Natural killer cell treated with Interleukin-12 subunit alpha and Interleukin-12 subunit beta and Interleukin-15 and Interleukin-18, amount 100 ng/mL, for 72 hours (primary cell): ENCODE measurements around the gene ZSCAN21. TPM values are rescaled to one million over a fixed set of nuclear protein-coding genes. Genes with fewer than 3 reads are reported as not detected.

ENCODE experiments used
- ATAC-seq, 2 donors: fragments of 150-1000 bp; cut with Tn5 transposase in 1 of 2; sonication (Bioruptor Pico), chemical (Tn5 transposase) in 1 of 2; 2 replicates each; pipeline ENCODE4 v1.10.0; 2021
- DNase-seq: peaks from one replicate; pipeline ENCODE4 v3.0.0; 2022; ENCODE audit warnings: low spot score
- H3K27ac Mint-ChIP-seq, 2 donors: 1 replicate in 1 of 2; 2 replicates in 1 of 2; pipeline ENCODE4 v1.8.0; 2022; ENCODE audit warnings: mixed read lengths in 2 of 2, mild to moderate bottlenecking in 1 of 2, moderate library complexity in 1 of 2
- H3K27me3 Mint-ChIP-seq, 2 donors: 1 replicate in 1 of 2; 2 replicates in 1 of 2; pipeline ENCODE4 v1.8.0; 2022; ENCODE audit warnings: mixed read lengths in 2 of 2
- H3K36me3 Mint-ChIP-seq: one replicate; pipeline ENCODE4 v1.8.0; 2022; ENCODE audit warnings: mixed read lengths
- H3K4me1 Mint-ChIP-seq, 2 donors: 1 replicate in 1 of 2; 2 replicates in 1 of 2; pipeline ENCODE4 v1.8.0; 2022; ENCODE audit warnings: low read depth in 2 of 2, mixed read lengths in 2 of 2, mild to moderate bottlenecking in 1 of 2
- H3K4me3 Mint-ChIP-seq: one replicate; pipeline ENCODE4 v1.8.0; 2022; ENCODE audit warnings: mixed read lengths
- H3K9me3 Mint-ChIP-seq: 2 replicates; pipeline ENCODE4 v1.8.0; 2022; ENCODE audit warnings: mixed read lengths
- total RNA-seq, 2 donors: library from RNA; stranded (reverse); gene quantifications; one replicate each; pipeline ENCODE4 v1.2.3, GENCODE V29; 2022

Gene ZSCAN21
- total RNA-seq, 2 donors from 2014 or later = 8.7 to 11.0 TPM

DNA sequence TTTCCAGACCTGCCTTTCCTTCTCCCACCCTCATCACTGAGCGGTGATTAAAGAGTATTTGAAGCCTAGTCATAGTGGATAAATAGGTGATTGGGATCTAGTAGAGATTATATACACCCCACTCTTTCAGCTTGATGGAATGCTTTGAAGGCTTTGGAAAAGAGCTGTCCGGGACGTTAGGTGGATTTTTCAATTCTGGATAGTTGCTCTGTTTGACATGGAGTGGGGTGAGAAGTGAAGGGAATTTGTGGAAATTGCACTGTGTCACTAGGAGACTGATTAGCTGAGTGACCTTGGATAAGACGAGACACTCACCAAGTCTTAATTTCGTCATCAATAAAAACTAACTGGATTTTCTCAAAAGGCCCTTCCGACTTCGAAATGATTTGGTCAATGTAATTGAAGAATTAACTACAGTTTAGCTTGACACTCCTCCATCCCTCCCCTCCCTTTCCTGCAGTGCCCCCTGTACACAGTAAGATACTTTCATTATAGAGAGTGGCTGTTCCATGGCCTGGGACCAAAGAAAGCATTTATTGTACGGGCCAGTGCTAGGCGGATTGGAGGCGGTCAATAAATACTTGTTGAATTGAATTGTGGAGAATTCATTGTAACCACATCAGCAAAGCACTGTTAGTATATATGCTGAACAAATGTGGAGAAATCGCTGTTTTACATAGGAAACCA lies 33.2 kb upstream of the ZSCAN21 start:
- Mint-ChIP-seq H3K4me1 (peaks cover 33 to 35% of the 10 kb centered on the region in 2 donors), H3K9me3 (no peaks in the 10 kb centered on the region), H3K27me3 (peaks cover 3% of the 10 kb centered on the region in 2 donors), H3K36me3 (peaks cover 12% of the 10 kb centered on the region), H3K27ac (peak overlapping the region; percentile 92 to 96), H3K4me3 (peak overlapping the region; percentile 97)
- ATAC-seq = no peak
- no peak for DNase-seq

DNA sequence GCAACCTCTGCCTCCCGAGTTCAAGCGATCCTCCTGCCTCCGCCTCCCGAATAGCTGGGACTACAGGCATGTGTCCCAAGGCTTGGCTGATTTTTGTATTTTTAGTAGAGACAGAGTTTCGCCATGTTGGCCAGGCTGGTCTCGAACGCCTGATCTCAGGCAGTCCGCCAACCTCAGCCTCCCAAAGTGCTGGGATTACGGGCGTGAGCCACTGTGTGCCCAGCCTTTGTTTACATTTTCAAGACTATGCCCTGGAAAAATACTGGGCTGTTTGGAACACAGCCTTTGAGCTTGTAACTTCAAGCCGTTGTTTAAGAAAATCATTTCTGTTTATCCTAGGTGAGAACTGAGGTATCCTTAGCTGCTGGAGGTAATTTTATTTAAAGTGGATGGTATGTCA lies 32.3 kb upstream of the ZSCAN21 start:
- H3K27ac Mint-ChIP-seq = peak overlapping the region in 1 of 2 donors; percentile 34
- no peaks in the 10 kb centered on the region for H3K9me3 Mint-ChIP-seq
- H3K4me3 Mint-ChIP-seq = peak overlapping the region; percentile 43
- no peaks in the 10 kb centered on the region for H3K27me3 Mint-ChIP-seq
- H3K36me3 Mint-ChIP-seq = peaks cover 12% of the 10 kb centered on the region
- peaks cover 38 to 39% of the 10 kb centered on the region in 2 donors for H3K4me1 Mint-ChIP-seq
- ATAC-seq (no peak), DNase-seq (no peak)

DNA sequence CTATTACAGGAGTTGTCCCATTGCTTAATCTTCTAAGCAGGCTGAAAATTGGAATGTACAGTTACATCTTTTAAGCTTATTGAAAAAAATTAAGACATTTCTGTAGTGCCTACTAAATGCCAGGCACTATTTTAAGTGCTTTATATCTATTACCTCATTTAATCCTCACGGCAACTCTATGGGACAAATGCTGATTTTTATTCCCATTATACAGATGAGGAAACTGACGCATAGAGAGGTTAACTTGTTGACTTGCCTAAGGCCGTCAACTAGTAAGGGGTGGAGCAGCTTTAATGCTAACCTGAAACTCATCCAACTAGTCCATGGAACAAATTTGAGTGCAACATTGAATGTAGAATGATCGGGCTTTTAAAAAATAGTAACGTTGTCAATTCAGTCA lies 31.7 kb upstream of the ZSCAN21 start:
- Mint-ChIP-seq H3K27ac (peak overlapping the region; percentile 34 to 77), H3K27me3 (no peaks in the 10 kb centered on the region), H3K9me3 (no peaks in the 10 kb centered on the region), H3K4me1 (peaks cover 39 to 40% of the 10 kb centered on the region in 2 donors), H3K4me3 (peak overlapping the region; percentile 43), H3K36me3 (peaks cover 12% of the 10 kb centered on the region)
- no peak for ATAC-seq
- DNase-seq = no peak

DNA sequence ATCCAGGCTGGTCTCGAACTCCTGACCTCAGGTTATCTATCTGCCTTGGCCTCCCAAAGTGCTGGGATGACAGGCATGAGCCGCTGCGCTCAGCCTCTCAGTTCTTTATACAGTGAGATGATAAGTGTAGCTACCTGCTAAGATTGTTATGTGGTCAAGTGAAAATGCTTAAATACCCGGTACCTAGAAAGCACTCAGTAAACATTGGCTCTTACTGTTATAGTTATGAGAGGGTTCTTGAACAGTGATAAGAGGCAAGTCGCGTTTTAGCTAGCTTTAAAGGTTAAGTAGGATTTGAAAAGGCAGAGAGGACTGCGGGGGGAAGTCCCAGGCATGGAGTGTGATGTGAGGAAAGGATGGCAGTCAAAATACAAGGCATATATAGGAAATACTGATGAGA lies 29.7 kb upstream of the ZSCAN21 start:
- DNase-seq = no peak
- H3K9me3 Mint-ChIP-seq = no peaks in the 10 kb centered on the region
- H3K4me3 Mint-ChIP-seq = peak overlapping the region; percentile 65
- peaks cover 38 to 44% of the 10 kb centered on the region in 2 donors for H3K4me1 Mint-ChIP-seq
- peaks cover 16% of the 10 kb centered on the region for H3K36me3 Mint-ChIP-seq
- H3K27ac Mint-ChIP-seq = peak overlapping the region; percentile 76 to 77
- no peak for ATAC-seq
- no peaks in the 10 kb centered on the region for H3K27me3 Mint-ChIP-seq

DNA sequence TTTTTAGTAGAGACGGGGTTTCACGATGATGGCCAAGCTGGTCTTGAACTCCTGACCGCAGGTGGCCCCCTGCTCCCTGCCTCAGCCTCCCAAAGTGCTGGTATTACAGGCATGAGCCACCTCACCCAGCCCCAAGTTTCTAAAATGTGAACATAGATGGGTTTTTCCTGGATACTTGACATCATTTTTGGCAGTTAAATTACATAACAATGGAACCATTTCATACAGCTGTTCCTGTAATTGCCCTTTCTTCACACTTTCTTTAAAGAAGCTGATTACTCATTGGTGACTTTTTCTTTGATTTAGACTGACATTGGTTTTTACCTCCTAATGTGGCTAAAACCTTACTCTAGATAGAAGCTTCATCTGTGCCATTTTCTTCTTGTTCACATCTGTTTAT lies 28.3 kb upstream of the ZSCAN21 start:
- Mint-ChIP-seq H3K27ac (peak overlapping the region; percentile 76 to 77), H3K27me3 (no peaks in the 10 kb centered on the region), H3K4me1 (peaks cover 29 to 41% of the 10 kb centered on the region in 2 donors), H3K9me3 (no peaks in the 10 kb centered on the region), H3K36me3 (peaks cover 13% of the 10 kb centered on the region), H3K4me3 (peak overlapping the region; percentile 58)
- ATAC-seq (peak; percentile 59 to 80), DNase-seq (no peak)

DNA sequence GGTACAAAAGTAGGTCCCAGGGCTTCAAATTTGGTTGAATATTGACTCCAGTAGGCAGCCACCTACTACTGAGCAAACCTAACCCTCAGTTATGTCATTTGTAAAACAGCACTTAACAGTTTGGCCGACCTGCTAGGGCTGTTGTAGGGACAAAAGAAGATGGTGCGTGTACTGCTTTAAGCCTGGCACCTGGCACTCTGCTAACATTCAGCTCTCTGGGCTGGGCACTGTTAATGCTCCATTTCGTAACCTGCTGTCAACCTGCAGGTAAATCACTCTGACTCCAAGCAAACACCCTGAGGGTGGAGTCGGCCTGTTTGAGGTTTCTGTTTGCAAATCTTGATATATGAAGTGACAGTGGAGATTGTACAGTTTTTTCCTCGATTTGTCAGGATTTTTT lies 27.0 kb upstream of the ZSCAN21 start:
- Mint-ChIP-seq H3K27ac (peak overlapping the region; percentile 76 to 77), H3K4me1 (peaks cover 19 to 33% of the 10 kb centered on the region in 2 donors), H3K4me3 (peak overlapping the region; percentile 30), H3K36me3 (peaks cover 8% of the 10 kb centered on the region), H3K9me3 (no peaks in the 10 kb centered on the region), H3K27me3 (no peaks in the 10 kb centered on the region)
- ATAC-seq (no peak), DNase-seq (no peak)

DNA sequence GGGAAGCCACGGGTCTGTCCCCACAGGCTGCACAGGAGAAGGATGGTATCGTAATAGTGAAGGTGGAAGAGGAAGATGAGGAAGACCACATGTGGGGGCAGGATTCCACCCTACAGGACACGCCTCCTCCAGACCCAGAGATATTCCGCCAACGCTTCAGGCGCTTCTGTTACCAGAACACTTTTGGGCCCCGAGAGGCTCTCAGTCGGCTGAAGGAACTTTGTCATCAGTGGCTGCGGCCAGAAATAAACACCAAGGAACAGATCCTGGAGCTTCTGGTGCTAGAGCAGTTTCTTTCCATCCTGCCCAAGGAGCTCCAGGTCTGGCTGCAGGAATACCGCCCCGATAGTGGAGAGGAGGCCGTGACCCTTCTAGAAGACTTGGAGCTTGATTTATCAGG lies 26.0 kb upstream of the ZSCAN21 start:
- ATAC-seq (no peak), DNase-seq (no peak)
- Mint-ChIP-seq H3K4me3 (peak overlapping the region; percentile 20), H3K4me1 (peaks cover 13 to 28% of the 10 kb centered on the region in 2 donors), H3K9me3 (no peaks in the 10 kb centered on the region), H3K27ac (peak overlapping the region; percentile 76 to 77), H3K27me3 (no peaks in the 10 kb centered on the region), H3K36me3 (peaks cover 4% of the 10 kb centered on the region)

DNA sequence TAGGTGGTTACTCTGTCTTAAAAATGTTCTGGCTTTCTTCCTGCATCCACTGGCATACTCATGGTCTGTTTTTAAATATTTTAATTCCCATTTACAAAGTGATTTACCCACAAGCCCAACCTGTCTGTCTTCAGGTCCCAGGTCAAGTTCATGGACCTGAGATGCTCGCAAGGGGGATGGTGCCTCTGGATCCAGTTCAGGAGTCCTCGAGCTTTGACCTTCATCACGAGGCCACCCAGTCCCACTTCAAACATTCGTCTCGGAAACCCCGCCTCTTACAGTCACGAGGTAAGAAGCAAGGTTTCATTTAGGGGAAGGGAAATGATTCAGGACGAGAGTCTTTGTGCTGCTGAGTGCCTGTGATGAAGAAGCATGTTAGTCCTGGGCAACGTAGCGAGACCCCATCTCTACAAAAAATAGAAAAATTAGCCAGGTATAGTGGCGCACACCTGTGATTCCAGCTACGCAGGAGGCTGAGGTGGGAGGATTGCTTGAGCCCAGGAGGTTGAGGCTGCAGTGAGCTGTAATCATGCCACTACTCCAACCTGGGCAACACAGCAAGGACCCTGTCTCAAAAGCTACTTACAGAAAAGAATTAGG lies 25.5 kb upstream of the ZSCAN21 start:
- ATAC-seq (no peak), DNase-seq (no peak)
- no peaks in the 10 kb centered on the region for H3K9me3 Mint-ChIP-seq
- H3K4me1 Mint-ChIP-seq = peaks cover 13 to 25% of the 10 kb centered on the region in 2 donors
- peak overlapping the region; percentile 76 to 77 for H3K27ac Mint-ChIP-seq
- H3K36me3 Mint-ChIP-seq = peaks cover 4% of the 10 kb centered on the region
- H3K4me3 Mint-ChIP-seq = peak overlapping the region; percentile 22
- no peaks in the 10 kb centered on the region for H3K27me3 Mint-ChIP-seq

DNA sequence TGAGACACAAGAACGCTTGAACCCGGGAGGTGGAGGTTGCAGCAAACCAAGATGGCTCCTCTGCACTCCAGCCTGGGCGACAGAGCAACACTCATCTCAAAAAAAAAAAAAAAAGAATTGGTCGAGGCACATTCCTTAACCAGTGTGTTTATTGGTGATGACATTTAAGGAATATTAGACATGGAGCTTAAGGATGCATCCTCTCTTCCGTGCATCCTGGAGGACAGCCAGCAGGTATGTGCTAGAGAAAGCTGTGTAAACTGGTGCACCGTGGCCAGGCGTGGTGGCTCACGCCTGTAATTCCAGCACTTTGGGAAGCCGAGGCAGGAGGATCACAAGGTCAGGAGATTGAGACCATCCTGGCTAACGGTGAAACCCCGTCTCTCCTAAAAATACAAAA lies 22.4 kb upstream of the ZSCAN21 start:
- H3K27ac Mint-ChIP-seq = no peak overlapping the region
- no peak overlapping the region for H3K4me3 Mint-ChIP-seq
- no peaks in the 10 kb centered on the region for H3K9me3 Mint-ChIP-seq
- H3K27me3 Mint-ChIP-seq = no peaks in the 10 kb centered on the region
- H3K36me3 Mint-ChIP-seq = peaks cover 10% of the 10 kb centered on the region
- no peak for ATAC-seq
- H3K4me1 Mint-ChIP-seq = peaks cover 0 to 16% of the 10 kb centered on the region in 2 donors
- DNase-seq = no peak

DNA sequence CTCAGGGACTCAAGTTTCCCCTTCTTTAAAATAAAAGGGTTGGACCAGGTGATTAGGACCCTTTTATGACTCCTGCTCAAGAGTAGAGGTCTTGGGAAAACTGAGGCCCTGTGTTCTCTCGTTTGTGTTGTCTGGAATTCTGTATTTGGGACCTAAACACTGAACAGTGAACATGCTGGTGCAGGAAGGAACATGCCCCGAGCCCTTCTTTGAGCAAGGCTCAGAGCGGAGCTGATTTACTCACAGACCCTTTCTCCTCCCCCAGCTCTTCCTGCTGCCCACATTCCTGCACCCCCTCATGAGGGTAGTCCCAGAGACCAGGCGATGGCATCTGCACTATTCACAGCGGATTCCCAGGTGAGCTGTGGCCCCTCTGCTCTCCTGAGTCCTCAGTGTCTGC lies 20.0 kb upstream of the ZSCAN21 start:
- Mint-ChIP-seq H3K9me3 (no peaks in the 10 kb centered on the region), H3K4me3 (no peak overlapping the region), H3K27me3 (no peaks in the 10 kb centered on the region), H3K4me1 (peaks cover 0 to 10% of the 10 kb centered on the region in 2 donors), H3K27ac (peak overlapping the region in 1 of 2 donors; percentile 34), H3K36me3 (peaks cover 17% of the 10 kb centered on the region)
- ATAC-seq (no peak), DNase-seq (no peak)

DNA sequence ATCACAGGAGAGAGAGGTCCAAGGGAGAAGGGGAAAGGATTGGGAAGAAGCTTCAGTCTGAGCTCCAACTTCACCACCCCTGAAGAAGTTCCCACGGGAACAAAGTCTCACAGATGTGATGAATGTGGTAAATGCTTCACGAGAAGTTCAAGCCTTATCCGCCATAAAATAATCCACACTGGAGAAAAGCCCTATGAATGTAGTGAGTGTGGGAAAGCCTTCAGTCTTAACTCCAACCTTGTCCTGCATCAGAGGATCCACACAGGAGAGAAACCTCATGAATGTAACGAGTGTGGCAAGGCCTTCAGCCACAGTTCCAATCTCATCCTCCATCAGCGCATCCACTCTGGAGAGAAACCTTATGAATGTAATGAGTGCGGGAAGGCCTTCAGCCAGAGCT lies 16.0 kb upstream of the ZSCAN21 start:
- ATAC-seq (no peak), DNase-seq (no peak)
- Mint-ChIP-seq H3K27me3 (no peaks in the 10 kb centered on the region), H3K27ac (peak overlapping the region in 1 of 2 donors; percentile 11), H3K36me3 (peaks cover 30% of the 10 kb centered on the region), H3K4me3 (no peak overlapping the region), H3K4me1 (peaks cover 0 to 10% of the 10 kb centered on the region in 2 donors), H3K9me3 (no peaks in the 10 kb centered on the region)

DNA sequence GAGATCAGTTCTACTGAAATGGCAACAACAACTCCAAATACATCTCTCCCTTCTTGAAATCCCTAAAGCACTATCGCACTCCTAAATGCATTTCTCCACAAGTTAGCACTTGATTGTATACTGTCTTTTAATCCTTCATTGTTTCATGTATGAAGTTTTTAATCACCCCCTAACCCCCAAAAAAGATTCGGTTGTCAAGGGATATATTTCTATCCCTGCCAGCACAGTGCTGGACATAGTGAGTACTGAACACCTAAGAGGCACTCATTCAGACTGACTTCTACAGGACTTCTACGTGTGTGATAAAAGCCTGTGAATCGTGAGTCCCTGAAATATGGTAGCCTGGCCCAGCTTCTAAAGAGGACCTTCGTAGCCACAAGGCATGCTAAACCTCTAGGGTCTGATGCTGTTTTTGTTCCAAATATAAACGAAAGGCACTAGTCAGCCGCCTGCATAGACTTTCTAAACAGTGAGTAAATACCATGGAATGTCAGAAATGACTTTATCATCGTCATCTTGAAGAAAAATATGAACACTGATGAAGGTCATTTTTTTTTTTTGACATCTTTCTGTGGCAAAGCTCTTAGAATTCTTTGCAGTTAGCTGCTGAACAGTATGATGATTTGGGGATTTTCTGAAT lies 14.6 kb upstream of the ZSCAN21 start:
- peak overlapping the region in 1 of 2 donors; percentile 4 for H3K27ac Mint-ChIP-seq
- no peaks in the 10 kb centered on the region for H3K9me3 Mint-ChIP-seq
- peaks cover 0 to 8% of the 10 kb centered on the region in 2 donors for H3K4me1 Mint-ChIP-seq
- H3K4me3 Mint-ChIP-seq = no peak overlapping the region
- H3K36me3 Mint-ChIP-seq = peaks cover 30% of the 10 kb centered on the region
- ATAC-seq = no peak
- H3K27me3 Mint-ChIP-seq = no peaks in the 10 kb centered on the region
- no peak for DNase-seq

DNA sequence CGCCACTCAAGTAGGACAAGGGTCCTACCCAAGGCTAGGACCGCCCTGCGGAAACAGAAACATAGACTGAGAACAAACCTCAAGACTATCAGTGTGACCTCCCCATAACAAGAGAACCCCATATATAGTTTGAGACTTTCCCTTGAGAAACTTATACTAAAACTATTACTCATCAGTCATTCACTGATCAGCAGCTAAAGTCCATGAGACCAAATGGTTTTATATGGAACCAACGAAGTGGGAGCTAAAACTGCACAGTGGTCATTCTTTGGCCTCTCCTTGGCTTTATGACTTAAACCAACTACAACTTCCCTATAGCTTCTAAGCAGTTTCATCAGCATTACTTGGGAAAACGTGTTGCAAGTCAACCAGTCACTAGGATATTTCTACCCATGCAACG lies 13.7 kb upstream of the ZSCAN21 start:
- no peak overlapping the region for H3K27ac Mint-ChIP-seq
- no peak for ATAC-seq

DNA sequence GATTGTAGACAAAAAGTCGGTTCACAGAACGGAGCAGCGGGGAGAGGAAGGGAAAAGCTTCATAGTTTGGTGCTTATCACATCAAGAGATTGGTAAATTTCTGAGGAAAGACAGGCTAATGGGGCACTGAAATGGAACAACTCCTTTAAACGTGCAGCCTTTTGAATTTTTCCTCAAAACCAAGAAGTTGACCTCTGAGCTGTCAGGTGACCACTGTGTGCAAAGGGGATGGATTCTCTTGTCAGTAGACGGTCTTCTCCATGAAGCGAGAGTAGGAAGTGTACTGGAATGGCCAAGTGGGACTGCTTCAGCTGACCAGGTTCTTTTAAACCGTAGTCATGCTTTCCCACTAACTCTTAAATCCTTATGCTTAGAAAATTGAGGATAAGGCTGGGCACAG lies 11.2 kb upstream of the ZSCAN21 start:
- ATAC-seq = no peak
- Mint-ChIP-seq H3K27me3 (no peaks in the 10 kb centered on the region), H3K4me1 (peaks cover 5 to 6% of the 10 kb centered on the region in 2 donors), H3K27ac (no peak overlapping the region), H3K36me3 (peaks cover 19% of the 10 kb centered on the region), H3K4me3 (no peak overlapping the region), H3K9me3 (no peaks in the 10 kb centered on the region)
- DNase-seq = no peak

More for the DNA sequence above, 13.7 kb upstream of the ZSCAN21 start:
- Mint-ChIP-seq H3K27me3 (no peaks in the 10 kb centered on the region), H3K36me3 (peaks cover 25% of the 10 kb centered on the region), H3K4me3 (no peak overlapping the region), H3K4me1 (peaks cover 0 to 6% of the 10 kb centered on the region in 2 donors), H3K9me3 (no peaks in the 10 kb centered on the region)
- DNase-seq = no peak
